Liver (tissue), 9 donors: ENCODE results near the gene PDCD7. TPM values are rescaled to one million over a fixed set of nuclear protein-coding genes. Genes with fewer than 3 reads are reported as not detected.

Experiments used
- DNase-seq: peaks from one replicate; pipeline ENCODE4 v3.0.0-alpha.2; 2017; ENCODE audit warnings: low spot score
- H3K27ac ChIP-seq, 2 donors: one replicate each; pipeline ENCODE4 v1.7.0; 2013; ENCODE audit warnings: inconsistent platforms in 2 of 2, low read length in 2 of 2, control low read depth in 1 of 2, low read depth in 1 of 2, mild to moderate bottlenecking in 1 of 2
- H3K27me3 ChIP-seq, 4 donors: one replicate each; pipeline versions ENCODE4 v1.6.1 to v1.7.0; 2013; ENCODE audit warnings: low read length in 3 of 4, inconsistent platforms in 1 of 4, mild to moderate bottlenecking in 1 of 4, moderate library complexity in 1 of 4; ENCODE audit not compliant: control insufficient read depth in 4 of 4, insufficient read depth in 4 of 4
- H3K36me3 ChIP-seq, 4 donors: one replicate each; pipeline versions ENCODE4 v1.6.1 to v1.7.0; 2013; ENCODE audit warnings: low read length in 3 of 4, mild to moderate bottlenecking in 3 of 4, low read depth in 1 of 4, moderate library complexity in 1 of 4; ENCODE audit not compliant: control insufficient read depth in 4 of 4, insufficient read depth in 3 of 4
- H3K4me1 ChIP-seq, 4 donors: one replicate each; pipeline versions ENCODE4 v1.6.1 to v1.7.0; 2013; ENCODE audit warnings: low read length in 3 of 4, mild to moderate bottlenecking in 3 of 4, moderate library complexity in 1 of 4; ENCODE audit not compliant: control insufficient read depth in 4 of 4, insufficient read depth in 4 of 4
- H3K4me3 ChIP-seq, 3 donors: one replicate each; pipeline versions ENCODE4 v1.6.1 to v1.7.0; 2013; ENCODE audit warnings: low read length in 3 of 3, control low read depth in 1 of 3, low read depth in 1 of 3, mild to moderate bottlenecking in 1 of 3
- H3K9ac ChIP-seq, 2 donors: one replicate each; pipeline ENCODE4 v1.7.0; 2013; ENCODE audit warnings: low read length in 2 of 2, mild to moderate bottlenecking in 2 of 2, moderate library complexity in 2 of 2, control low read depth in 1 of 2, low read depth in 1 of 2
- H3K9me3 ChIP-seq, 4 donors: one replicate each; pipeline versions ENCODE4 v1.6.1 to v1.7.0; 2013; ENCODE audit warnings: low read length in 3 of 4; ENCODE audit not compliant: control insufficient read depth in 4 of 4
- EGR1 ChIP-seq, 2 donors: IDR thresholded peaks; 2 replicates each; pipeline ENCODE4 v1.6.1; 2016 to 2018; ENCODE audit warnings: antibody characterized with exemption in 2 of 2, low read depth in 2 of 2
- FOXA1 ChIP-seq: IDR thresholded peaks from 2 replicates; pipeline ENCODE4 v1.6.1; 2016; ENCODE audit warnings: antibody characterized with exemption
- HNF4A ChIP-seq, 2 donors: conservative IDR thresholded peaks; 2 replicates each; pipeline ENCODE4 v1.6.1; 2016; ENCODE audit warnings: antibody characterized with exemption in 2 of 2, mild to moderate bottlenecking in 2 of 2
- HNF4G ChIP-seq: IDR thresholded peaks from 2 replicates; pipeline ENCODE4 v1.6.1; 2016; ENCODE audit warnings: antibody characterized with exemption
- JUND ChIP-seq, 2 donors: IDR thresholded peaks; 2 replicates each; pipeline ENCODE4 v1.6.1; 2016; ENCODE audit warnings: antibody characterized with exemption in 2 of 2
- MAX ChIP-seq: IDR thresholded peaks from 2 replicates; pipeline ENCODE4 v1.6.1; 2016; ENCODE audit warnings: antibody characterized with exemption
- NR2F2 ChIP-seq: IDR thresholded peaks from 2 replicates; pipeline ENCODE4 v1.6.1; 2016; ENCODE audit warnings: antibody characterized with exemption
- RAD21 ChIP-seq, 2 donors: IDR thresholded peaks; 2 replicates each; pipeline ENCODE4 v1.6.1; 2016; ENCODE audit warnings: antibody characterized with exemption in 2 of 2, mild to moderate bottlenecking in 2 of 2
- RXRA ChIP-seq, 2 donors: IDR thresholded peaks; 2 replicates each; pipeline ENCODE4 v1.6.1; 2017 to 2018; ENCODE audit warnings: antibody characterized with exemption in 2 of 2, mild to moderate bottlenecking in 1 of 2
- SP1 ChIP-seq: IDR thresholded peaks from 2 replicates; pipeline ENCODE4 v1.6.1; 2018; ENCODE audit warnings: antibody characterized with exemption, mild to moderate bottlenecking
- TAF1 ChIP-seq: conservative IDR thresholded peaks from 2 replicates; pipeline ENCODE4 v1.6.1; 2016; ENCODE audit warnings: antibody characterized with exemption, mild to moderate bottlenecking
- YY1 ChIP-seq: IDR thresholded peaks from 2 replicates; pipeline ENCODE4 v1.6.1; 2016; ENCODE audit warnings: antibody characterized with exemption, mild to moderate bottlenecking
- WGBS: extraction: QIAGEN DNeasy Blood & Tissue Kit; methylation state at CpG from one replicate; pipeline ENCODE4 v1.1.7; 2013; 5-methylcytosine and 5-hydroxymethylcytosine counted together
- polyA plus RNA-seq, 2 donors: library from polyadenylated mRNA; stranded (reverse) in 1 of 2; unstranded in 1 of 2; fragments of 200-250 nt in 1 of 2; fragments of >200 nt in 1 of 2; fragmentation: Nextera tagmentation in 1 of 2; extraction: Ambion mirVana in 1 of 2; gene quantifications; one replicate each; pipeline versions ENCODE4 v1.2.1 to v1.2.3, GENCODE V29; 2013 to 2015
- total RNA-seq, 2 donors: library from RNA; depleted of rRNA; stranded (reverse); fragments of >200 nt; gene quantifications; one replicate each; pipeline ENCODE4 v1.2.3, GENCODE V29; 2014
- TF ChIP-seq, protein P1 (sequence below): fragments of 150-350 bp; IDR thresholded peaks from 2 replicates; pipeline ENCODE4 v1.5.1; 2017; ENCODE audit warnings: improper control_type of control experiment, low read depth, low read length; ENCODE audit not compliant: missing input control
- TF ChIP-seq, protein P2 (sequence below): IDR thresholded peaks from 2 replicates; pipeline ENCODE4 v1.6.1; 2016; ENCODE audit warnings: antibody characterized with exemption, mild to moderate bottlenecking
- donor health status: healthy.
- donor health status: healthy.
- donor health status: healthy.
- donor health status: healthy.
- donor health status: healthy.

PDCD7 gene
- total and polyA plus RNA-seq, 4 donors: 3.0 to 9.5 (median 6.7) TPM

GRCh38 chr15:65087873-65088642 is 45.5 kb downstream of the PDCD7 start:
- H3K36me3 ChIP-seq: no peaks in the 10 kb centered on the region
- no peak overlapping the region for H3K4me3 ChIP-seq
- peak overlapping the region; percentile 91 to 95 for H3K27ac ChIP-seq
- H3K9me3 ChIP-seq: no peaks in the 10 kb centered on the region
- TF ChIP-seq HNF4G (no peak), EGR1 (IDR thresholded peaks at IDR 0.05; ENCODE audit: low read depth in 2 of 2) (peak in 1 of 2 donors; percentile 22), JUND (IDR thresholded peaks at IDR 0.05) (no peak), YY1 (no peak), FOXA1 (no peak)
- TF ChIP-seq, protein P1, sequence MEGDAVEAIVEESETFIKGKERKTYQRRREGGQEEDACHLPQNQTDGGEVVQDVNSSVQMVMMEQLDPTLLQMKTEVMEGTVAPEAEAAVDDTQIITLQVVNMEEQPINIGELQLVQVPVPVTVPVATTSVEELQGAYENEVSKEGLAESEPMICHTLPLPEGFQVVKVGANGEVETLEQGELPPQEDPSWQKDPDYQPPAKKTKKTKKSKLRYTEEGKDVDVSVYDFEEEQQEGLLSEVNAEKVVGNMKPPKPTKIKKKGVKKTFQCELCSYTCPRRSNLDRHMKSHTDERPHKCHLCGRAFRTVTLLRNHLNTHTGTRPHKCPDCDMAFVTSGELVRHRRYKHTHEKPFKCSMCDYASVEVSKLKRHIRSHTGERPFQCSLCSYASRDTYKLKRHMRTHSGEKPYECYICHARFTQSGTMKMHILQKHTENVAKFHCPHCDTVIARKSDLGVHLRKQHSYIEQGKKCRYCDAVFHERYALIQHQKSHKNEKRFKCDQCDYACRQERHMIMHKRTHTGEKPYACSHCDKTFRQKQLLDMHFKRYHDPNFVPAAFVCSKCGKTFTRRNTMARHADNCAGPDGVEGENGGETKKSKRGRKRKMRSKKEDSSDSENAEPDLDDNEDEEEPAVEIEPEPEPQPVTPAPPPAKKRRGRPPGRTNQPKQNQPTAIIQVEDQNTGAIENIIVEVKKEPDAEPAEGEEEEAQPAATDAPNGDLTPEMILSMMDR: no peak
- H3K9ac ChIP-seq: peak overlapping the region; percentile 63 to 77
- peaks cover 17 to 43% (median 29%) of the 10 kb centered on the region in 4 donors for H3K4me1 ChIP-seq
- WGBS: 42% methylated on average over 13 of the region's 13 CpGs
- no peak for DNase-seq
- H3K27me3 ChIP-seq: no peaks in the 10 kb centered on the region

DNA sequence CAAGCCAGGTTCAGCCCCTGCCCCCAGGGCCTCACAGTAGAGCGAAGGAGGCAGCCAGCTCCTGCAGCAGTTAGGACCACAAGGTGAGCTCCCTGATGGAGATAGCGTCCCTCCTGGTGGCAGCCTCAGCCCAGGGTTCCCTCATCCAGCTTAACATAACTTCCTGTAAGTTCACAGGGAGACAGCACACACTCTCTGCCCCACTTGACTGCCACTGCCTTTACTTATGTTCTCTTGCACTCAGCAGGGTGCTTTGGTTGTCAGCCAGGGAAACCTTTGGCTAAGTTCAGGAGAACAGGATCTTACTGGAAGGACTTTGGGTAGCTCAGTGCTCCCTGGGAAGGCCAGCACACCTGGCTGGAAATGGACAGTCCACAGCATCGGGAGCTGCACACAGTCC is 46.2 kb downstream of the PDCD7 start:
- peak overlapping the region in 1 of 2 donors; percentile 77 for H3K9ac ChIP-seq
- H3K9me3 ChIP-seq: no peaks in the 10 kb centered on the region
- no peak overlapping the region for H3K4me3 ChIP-seq
- WGBS: 68% methylated on average over 3 of the region's 3 CpGs
- TF ChIP-seq, protein P2, sequence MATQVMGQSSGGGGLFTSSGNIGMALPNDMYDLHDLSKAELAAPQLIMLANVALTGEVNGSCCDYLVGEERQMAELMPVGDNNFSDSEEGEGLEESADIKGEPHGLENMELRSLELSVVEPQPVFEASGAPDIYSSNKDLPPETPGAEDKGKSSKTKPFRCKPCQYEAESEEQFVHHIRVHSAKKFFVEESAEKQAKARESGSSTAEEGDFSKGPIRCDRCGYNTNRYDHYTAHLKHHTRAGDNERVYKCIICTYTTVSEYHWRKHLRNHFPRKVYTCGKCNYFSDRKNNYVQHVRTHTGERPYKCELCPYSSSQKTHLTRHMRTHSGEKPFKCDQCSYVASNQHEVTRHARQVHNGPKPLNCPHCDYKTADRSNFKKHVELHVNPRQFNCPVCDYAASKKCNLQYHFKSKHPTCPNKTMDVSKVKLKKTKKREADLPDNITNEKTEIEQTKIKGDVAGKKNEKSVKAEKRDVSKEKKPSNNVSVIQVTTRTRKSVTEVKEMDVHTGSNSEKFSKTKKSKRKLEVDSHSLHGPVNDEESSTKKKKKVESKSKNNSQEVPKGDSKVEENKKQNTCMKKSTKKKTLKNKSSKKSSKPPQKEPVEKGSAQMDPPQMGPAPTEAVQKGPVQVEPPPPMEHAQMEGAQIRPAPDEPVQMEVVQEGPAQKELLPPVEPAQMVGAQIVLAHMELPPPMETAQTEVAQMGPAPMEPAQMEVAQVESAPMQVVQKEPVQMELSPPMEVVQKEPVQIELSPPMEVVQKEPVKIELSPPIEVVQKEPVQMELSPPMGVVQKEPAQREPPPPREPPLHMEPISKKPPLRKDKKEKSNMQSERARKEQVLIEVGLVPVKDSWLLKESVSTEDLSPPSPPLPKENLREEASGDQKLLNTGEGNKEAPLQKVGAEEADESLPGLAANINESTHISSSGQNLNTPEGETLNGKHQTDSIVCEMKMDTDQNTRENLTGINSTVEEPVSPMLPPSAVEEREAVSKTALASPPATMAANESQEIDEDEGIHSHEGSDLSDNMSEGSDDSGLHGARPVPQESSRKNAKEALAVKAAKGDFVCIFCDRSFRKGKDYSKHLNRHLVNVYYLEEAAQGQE: peak; percentile 22
- peak; percentile 25 for TF ChIP-seq MAX
- TF ChIP-seq HNF4A (conservative IDR thresholded peaks at IDR 0.05): peak; percentile 16 to 80
- no peak for TF ChIP-seq TAF1
- TF ChIP-seq NR2F2: no peak
- no peak for TF ChIP-seq RAD21 (IDR thresholded peaks at IDR 0.05)
- peak; percentile 32 for TF ChIP-seq YY1
- no peak for TF ChIP-seq HNF4G
- TF ChIP-seq JUND (IDR thresholded peaks at IDR 0.05): peak in 1 of 2 donors; percentile 18
- TF ChIP-seq EGR1 (IDR thresholded peaks at IDR 0.05; ENCODE audit: low read depth in 2 of 2): no peak
- peak in 1 of 2 donors; percentile 76 for TF ChIP-seq RXRA (IDR thresholded peaks at IDR 0.05)
- TF ChIP-seq SP1: peak; percentile 25
- TF ChIP-seq, protein P1: no peak
- DNase-seq: no peak
- no peaks in the 10 kb centered on the region for H3K36me3 ChIP-seq
- no peaks in the 10 kb centered on the region for H3K27me3 ChIP-seq
- peaks cover 17 to 43% (median 29%) of the 10 kb centered on the region in 4 donors for H3K4me1 ChIP-seq
- peak overlapping the region; percentile 91 to 95 for H3K27ac ChIP-seq
